Parathyroid adenoma (tissue), 2 donors: Measurements from ENCODE around the gene TRIP4.

ENCODE experiments used
- H2AFZ ChIP-seq: fragments of 300-600 bp; sonication (generic); one replicate; pipeline ENCODE4 v1.7.0; 2017; ENCODE audit warnings: antibody characterized with exemption, mild to moderate bottlenecking
- H3K27ac ChIP-seq: fragments of 300-600 bp; sonication (generic); one replicate; pipeline ENCODE4 v1.7.0; 2017
- H3K27me3 ChIP-seq: fragments of 300-600 bp; sonication (generic); one replicate; pipeline ENCODE4 v1.7.0; 2017; ENCODE audit warnings: low read length; ENCODE audit not compliant: control insufficient read depth, insufficient read depth
- H3K36me3 ChIP-seq: fragments of 300-600 bp; sonication (generic); one replicate; pipeline ENCODE4 v1.7.0; 2017; ENCODE audit warnings: low read length; ENCODE audit not compliant: control insufficient read depth, insufficient read depth
- H3K4me1 ChIP-seq: fragments of 300-600 bp; sonication (generic); one replicate; pipeline ENCODE4 v1.7.0; 2017; ENCODE audit warnings: control low read depth
- H3K4me2 ChIP-seq: fragments of 300-600 bp; sonication (generic); one replicate; pipeline ENCODE4 v1.7.0; 2017; ENCODE audit warnings: low read length
- H3K4me3 ChIP-seq: fragments of 300-600 bp; sonication (generic); one replicate; pipeline ENCODE4 v1.7.0; 2017; ENCODE audit warnings: low read depth, low read length
- H3K79me2 ChIP-seq: fragments of 300-600 bp; sonication (generic); one replicate; pipeline ENCODE4 v1.7.0; 2017; ENCODE audit warnings: control low read depth
- H3K9ac ChIP-seq: fragments of 300-600 bp; sonication (generic); one replicate; pipeline ENCODE4 v1.7.0; 2017; ENCODE audit warnings: mild to moderate bottlenecking
- H3K9me3 ChIP-seq: fragments of 300-600 bp; sonication (generic); one replicate; pipeline ENCODE4 v1.7.0; 2017; ENCODE audit warnings: low read length; ENCODE audit not compliant: control insufficient read depth
- CTCF ChIP-seq: fragments of 300-600 bp; sonication (generic); IDR thresholded peaks from one replicate; pipeline ENCODE4 v1.7.0; 2017; ENCODE audit warnings: antibody characterized with exemption, mild to moderate bottlenecking
- donor health status: primary hyperparathyroidism.

TRIP4 gene

GRCh38 chr15:64453689-64454037 lies 66.0 kb downstream of the TRIP4 start:
- no peak overlapping the region for H3K4me2 ChIP-seq
- H3K79me2 ChIP-seq: no peaks in the 10 kb centered on the region
- no peak for TF ChIP-seq CTCF
- H3K4me3 ChIP-seq: no peak overlapping the region
- no peak overlapping the region for H3K27ac ChIP-seq
- no peaks in the 10 kb centered on the region for H3K27me3 ChIP-seq
- no peaks in the 10 kb centered on the region for H3K9me3 ChIP-seq
- no peak overlapping the region for H3K9ac ChIP-seq
- no peak overlapping the region for H2AFZ ChIP-seq
- H3K36me3 ChIP-seq: no peaks in the 10 kb centered on the region
- H3K4me1 ChIP-seq: no peaks in the 10 kb centered on the region

- peaks cover 2% of the 10 kb centered on the region for H3K4me1 ChIP-seq
- H3K9ac ChIP-seq: no peak overlapping the region
- no peak overlapping the region for H3K27ac ChIP-seq
Measured at GRCh38 chr15:64454282-64454681, 66.6 kb downstream of the TRIP4 start.

GRCh38 chr15:64455961-64456371 lies 68.3 kb downstream of the TRIP4 start:
- Histone ChIP-seq H3K4me3 (no peak overlapping the region), H3K4me1 (peaks cover 5% of the 10 kb centered on the region), H3K27ac (no peak overlapping the region), H3K79me2 (no peaks in the 10 kb centered on the region), H3K4me2 (no peak overlapping the region), H3K9ac (no peak overlapping the region), H3K9me3 (no peaks in the 10 kb centered on the region), H3K27me3 (no peaks in the 10 kb centered on the region), H3K36me3 (no peaks in the 10 kb centered on the region), H2AFZ (no peak overlapping the region)
- no peak for TF ChIP-seq CTCF

More at GRCh38 chr15:64454282-64454681, 66.6 kb downstream of the TRIP4 start:
- no peaks in the 10 kb centered on the region for H3K9me3 ChIP-seq
- H3K27me3 ChIP-seq: no peaks in the 10 kb centered on the region
- no peak for TF ChIP-seq CTCF
- no peak overlapping the region for H3K4me2 ChIP-seq
- H3K79me2 ChIP-seq: no peaks in the 10 kb centered on the region
- H2AFZ ChIP-seq: no peak overlapping the region
- no peak overlapping the region for H3K4me3 ChIP-seq
- H3K36me3 ChIP-seq: no peaks in the 10 kb centered on the region

GRCh38 chr15:64456634-64457108 lies 69.0 kb downstream of the TRIP4 start:
- H3K9ac ChIP-seq: no peak overlapping the region
- H3K79me2 ChIP-seq: no peaks in the 10 kb centered on the region
- no peak overlapping the region for H3K27ac ChIP-seq
- H3K4me3 ChIP-seq: no peak overlapping the region
- H3K9me3 ChIP-seq: no peaks in the 10 kb centered on the region
- H2AFZ ChIP-seq: no peak overlapping the region
- H3K4me2 ChIP-seq: no peak overlapping the region
- peaks cover 5% of the 10 kb centered on the region for H3K4me1 ChIP-seq
- TF ChIP-seq CTCF: no peak
- no peaks in the 10 kb centered on the region for H3K36me3 ChIP-seq
- H3K27me3 ChIP-seq: no peaks in the 10 kb centered on the region

GRCh38 chr15:64459066-64459781 lies 71.6 kb downstream of the TRIP4 start:
- Histone ChIP-seq H3K36me3 (no peaks in the 10 kb centered on the region), H3K9ac (no peak overlapping the region), H3K9me3 (no peaks in the 10 kb centered on the region), H3K27me3 (no peaks in the 10 kb centered on the region), H2AFZ (no peak overlapping the region), H3K4me3 (no peak overlapping the region), H3K79me2 (peaks cover 8% of the 10 kb centered on the region), H3K27ac (peak overlapping the region; percentile 9), H3K4me2 (peak overlapping the region; percentile 74), H3K4me1 (peaks cover 8% of the 10 kb centered on the region)
- TF ChIP-seq CTCF: no peak
